Osteoblast (primary cell): ENCODE data around the gene CHRND. TPM values are rescaled to one million over a fixed set of nuclear protein-coding genes. Genes with fewer than 3 reads are reported as not detected.
A peak's percentile ranks its signal among the peaks of the same experiment; 100 is the strongest.

Source experiments
- DNase-seq: peaks from one replicate; pipeline ENCODE4 v3.0.0; 2011; ENCODE audit warnings: low spot score, mixed read lengths; ENCODE audit not compliant: insufficient read length; ENCODE audit errors: missing footprints
- H2AFZ ChIP-seq: 2 replicates; pipeline ENCODE4 v1.6.0; 2011; ENCODE audit warnings: mild to moderate bottlenecking, low read length
- H3K27ac ChIP-seq: 2 replicates; pipeline ENCODE4 v1.5.1; 2011; ENCODE audit warnings: mild to moderate bottlenecking, low read depth, low read length, moderate library complexity
- H3K27me3 ChIP-seq: 2 replicates; pipeline ENCODE4 v1.6.0; 2012; ENCODE audit warnings: mild to moderate bottlenecking, control low read depth, inconsistent platforms, low read length, moderate library complexity; ENCODE audit not compliant: insufficient read depth
- H3K36me3 ChIP-seq: 2 replicates; pipeline ENCODE4 v1.5.1; 2011; ENCODE audit warnings: mild to moderate bottlenecking, low read length, control low read depth, moderate library complexity; ENCODE audit not compliant: insufficient read depth
- H3K4me1 ChIP-seq: 2 replicates; pipeline ENCODE4 v1.5.1; 2011; ENCODE audit warnings: mild to moderate bottlenecking, low read length, control low read depth, moderate library complexity; ENCODE audit not compliant: insufficient read depth
- H3K4me2 ChIP-seq: 2 replicates; pipeline ENCODE4 v1.6.0; 2011; ENCODE audit warnings: mild to moderate bottlenecking, low read length; ENCODE audit not compliant: insufficient read depth
- H3K4me3 ChIP-seq: fragments of 200-600 bp; sonication (generic); 3 replicates; pipeline ENCODE4 v1.5.1; 2012; ENCODE audit warnings: mild to moderate bottlenecking, low read length, inconsistent platforms; ENCODE audit not compliant: insufficient read depth
- H3K79me2 ChIP-seq: 2 replicates; pipeline ENCODE4 v1.6.0; 2012; ENCODE audit warnings: mild to moderate bottlenecking, low read length, control low read depth, inconsistent platforms; ENCODE audit not compliant: insufficient read depth
- H3K9me3 ChIP-seq: 2 replicates; pipeline ENCODE4 v1.5.1; 2011; ENCODE audit warnings: low read depth, low read length, control low read depth
- H4K20me1 ChIP-seq: 2 replicates; pipeline ENCODE4 v1.6.0; 2012; ENCODE audit warnings: mild to moderate bottlenecking, low read length, control low read depth; ENCODE audit not compliant: insufficient read depth
- CTCF ChIP-seq: IDR thresholded peaks from 2 replicates; pipeline ENCODE4 v1.5.1; 2011; ENCODE audit warnings: mild to moderate bottlenecking, low read depth, low read length, moderate library complexity; ENCODE audit errors: extremely low read depth
- total RNA-seq: library from RNA; depleted of rRNA; stranded (reverse); fragments of >200 nt; gene quantifications from 2 replicates; pipeline ENCODE4 v1.2.3, GENCODE V29; 2012

CHRND gene
- total RNA-seq, 1 donor = not detected

GRCh38 chr2:232551250-232551638 is 25.3 kb downstream of the CHRND start:
- Histone ChIP-seq H3K4me2 (peak overlapping the region; percentile 96), H3K27ac (peak overlapping the region; percentile 95), H3K9me3 (no peaks in the 10 kb centered on the region), H3K4me3 (peak overlapping the region; percentile 86), H3K79me2 (peaks cover 74% of the 10 kb centered on the region), H2AFZ (peak overlapping the region; percentile 83), H3K4me1 (peaks cover 13% of the 10 kb centered on the region), H3K27me3 (no peaks in the 10 kb centered on the region), H3K36me3 (peaks cover 24% of the 10 kb centered on the region), H4K20me1 (peaks cover 38% of the 10 kb centered on the region)
- TF ChIP-seq CTCF = no peak
- no peak for DNase-seq

- peaks cover 29% of the 10 kb centered on the region for H3K36me3 ChIP-seq
- H3K4me2 ChIP-seq = peak overlapping the region; percentile 96
Measured at GRCh38 chr2:232551776-232552175, 25.8 kb downstream of the CHRND start.

GRCh38 chr2:232556426-232556825 is 30.5 kb downstream of the CHRND start:
- Histone ChIP-seq H3K36me3 (peaks cover 69% of the 10 kb centered on the region), H3K4me1 (peaks cover 6% of the 10 kb centered on the region), H3K4me2 (no peak overlapping the region), H3K79me2 (peaks cover 75% of the 10 kb centered on the region), H2AFZ (no peak overlapping the region), H4K20me1 (peaks cover 47% of the 10 kb centered on the region), H3K4me3 (no peak overlapping the region), H3K9me3 (no peaks in the 10 kb centered on the region), H3K27ac (peak overlapping the region; percentile 0), H3K27me3 (no peaks in the 10 kb centered on the region)
- DNase-seq = no peak
- TF ChIP-seq CTCF = no peak

More at GRCh38 chr2:232551776-232552175, 25.8 kb downstream of the CHRND start:
- H2AFZ ChIP-seq = no peak overlapping the region
- no peaks in the 10 kb centered on the region for H3K27me3 ChIP-seq
- peak overlapping the region; percentile 86 for H3K4me3 ChIP-seq
- peak overlapping the region; percentile 95 for H3K27ac ChIP-seq
- peaks cover 42% of the 10 kb centered on the region for H4K20me1 ChIP-seq
- H3K4me1 ChIP-seq = peaks cover 13% of the 10 kb centered on the region
- no peak for DNase-seq
- H3K79me2 ChIP-seq = peaks cover 80% of the 10 kb centered on the region
- H3K9me3 ChIP-seq = no peaks in the 10 kb centered on the region
- TF ChIP-seq CTCF = no peak

GRCh38 chr2:232562515-232563151 is 36.7 kb downstream of the CHRND start:
- no peak for DNase-seq
- Histone ChIP-seq H3K79me2 (peaks cover 22% of the 10 kb centered on the region), H2AFZ (no peak overlapping the region), H3K36me3 (peaks cover 80% of the 10 kb centered on the region), H3K4me3 (no peak overlapping the region), H4K20me1 (peaks cover 4% of the 10 kb centered on the region), H3K4me1 (peaks cover 6% of the 10 kb centered on the region), H3K27me3 (no peaks in the 10 kb centered on the region), H3K9me3 (no peaks in the 10 kb centered on the region), H3K4me2 (no peak overlapping the region), H3K27ac (peak overlapping the region; percentile 52)
- no peak for TF ChIP-seq CTCF
